Suprapubic skin (tissue), 4 donors: ENCODE data around the gene RASAL3. TPM values are rescaled to one million over a fixed set of nuclear protein-coding genes. Genes with fewer than 3 reads are reported as not detected.

Experiments
- DNase-seq, 2 donors: peaks; one replicate each; pipeline ENCODE4 v3.0.0-alpha.2; 2019; ENCODE audit warnings: low spot score in 2 of 2
- H3K27ac ChIP-seq: fragments of 200-600 bp; sonication (generic); one replicate; pipeline ENCODE4 v1.5.1; 2019
- H3K27me3 ChIP-seq: fragments of 200-600 bp; sonication (generic); one replicate; pipeline ENCODE4 v1.5.1; 2019
- H3K36me3 ChIP-seq: fragments of 200-600 bp; sonication (generic); one replicate; pipeline ENCODE4 v1.5.1; 2019
- H3K4me1 ChIP-seq: fragments of 200-600 bp; sonication (generic); one replicate; pipeline ENCODE4 v1.5.1; 2019
- H3K4me3 ChIP-seq: fragments of 200-600 bp; sonication (generic); one replicate; pipeline ENCODE4 v1.5.1; 2019; ENCODE audit warnings: mild to moderate bottlenecking
- H3K9me3 ChIP-seq: fragments of 200-600 bp; sonication (generic); one replicate; pipeline ENCODE4 v1.5.1; 2019
- CTCF ChIP-seq, 2 donors: fragments of 200-600 bp in 1 of 2; fragments of 450-650 bp in 1 of 2; sonication (generic) in 1 of 2; IDR thresholded peaks; one replicate each; pipeline ENCODE4 v1.5.1; 2016 to 2019; ENCODE audit warnings: antibody characterized with exemption in 2 of 2, mild to moderate bottlenecking in 1 of 2, moderate library complexity in 1 of 2
- EP300 ChIP-seq: sonication (generic); formaldehyde crosslinking; IDR thresholded peaks from one replicate; pipeline ENCODE4 v1.6.1; 2017; ENCODE audit warnings: antibody characterized with exemption
- POLR2A ChIP-seq, 2 donors: fragments of 450-650 bp; IDR thresholded peaks; one replicate each; pipeline ENCODE4 v1.6.1; 2017; ENCODE audit warnings: antibody characterized with exemption in 2 of 2, mild to moderate bottlenecking in 2 of 2, moderate library complexity in 2 of 2
- POLR2AphosphoS5 ChIP-seq, 3 donors: sonication (generic); formaldehyde crosslinking; IDR thresholded peaks; one replicate each; pipeline ENCODE4 v1.6.1; 2017; ENCODE audit warnings: antibody characterized with exemption in 3 of 3
- WGBS: methylation state at CpG from one replicate; pipeline ENCODE4 v1.1.5; 2018; 5-methylcytosine and 5-hydroxymethylcytosine counted together
- total RNA-seq, 4 donors: library from RNA; depleted of rRNA; stranded (reverse); fragments of >200 nt; gene quantifications; one replicate each; pipeline ENCODE4 v1.1.0, GENCODE V29; 2016

The RASAL3 gene
- total RNA-seq, 4 donors from 2014 or later, result 0.70 to 2.4 (median 1.0) TPM

GRCh38 chr19:15469513-15470297 lies 5.4 kb upstream of the RASAL3 start:
- Histone ChIP-seq H3K4me3 (peak overlapping the region; percentile 34), H3K4me1 (peaks cover 11% of the 10 kb centered on the region), H3K27me3 (peaks cover 37% of the 10 kb centered on the region), H3K9me3 (no peaks in the 10 kb centered on the region), H3K27ac (no peak overlapping the region), H3K36me3 (no peaks in the 10 kb centered on the region)
- DNase-seq, result no peak
- 5% methylated on average over 30 of the region's 65 CpGs for WGBS
- TF ChIP-seq EP300 (no peak), POLR2A (IDR thresholded peaks at IDR 0.05) (no peak), CTCF (IDR thresholded peaks at IDR 0.05) (no peak), POLR2AphosphoS5 (IDR thresholded peaks at IDR 0.05) (no peak)

GRCh38 chr19:15468675-15469512 lies 4.5 kb upstream of the RASAL3 start:
- TF ChIP-seq CTCF (IDR thresholded peaks at IDR 0.05) (no peak), EP300 (no peak), POLR2AphosphoS5 (IDR thresholded peaks at IDR 0.05) (no peak)
- H3K9me3 ChIP-seq, result no peaks in the 10 kb centered on the region
- peaks cover 14% of the 10 kb centered on the region for H3K4me1 ChIP-seq
- peaks cover 45% of the 10 kb centered on the region for H3K27me3 ChIP-seq
- DNase-seq, result peak in 1 of 2 donors; percentile 40
- no peaks in the 10 kb centered on the region for H3K36me3 ChIP-seq
- peak overlapping the region; percentile 34 for H3K4me3 ChIP-seq
- WGBS, result 70% methylated on average over 12 of the region's 12 CpGs
- H3K27ac ChIP-seq, result no peak overlapping the region

- Histone ChIP-seq H3K9me3 (no peaks in the 10 kb centered on the region), H3K4me3 (no peak overlapping the region), H3K36me3 (no peaks in the 10 kb centered on the region), H3K27me3 (peaks cover 49% of the 10 kb centered on the region), H3K4me1 (peaks cover 14% of the 10 kb centered on the region), H3K27ac (no peak overlapping the region)
- DNase-seq, result no peak
- TF ChIP-seq CTCF (IDR thresholded peaks at IDR 0.05), result no peak
- no peak for TF ChIP-seq POLR2A (IDR thresholded peaks at IDR 0.05)
- TF ChIP-seq EP300, result no peak
- TF ChIP-seq POLR2AphosphoS5 (IDR thresholded peaks at IDR 0.05), result no peak
- WGBS, result 80% methylated on average over 6 of the region's 6 CpGs
Measured at GRCh38 chr19:15467734-15468214, 3.4 kb upstream of the RASAL3 start.

- peaks cover 49% of the 10 kb centered on the region for H3K27me3 ChIP-seq
- H3K36me3 ChIP-seq, result no peaks in the 10 kb centered on the region
- no peaks in the 10 kb centered on the region for H3K9me3 ChIP-seq
- no peak for DNase-seq
- no peak for TF ChIP-seq CTCF (IDR thresholded peaks at IDR 0.05)
- no peak for TF ChIP-seq POLR2A (IDR thresholded peaks at IDR 0.05)
- no peak for TF ChIP-seq POLR2AphosphoS5 (IDR thresholded peaks at IDR 0.05)
- TF ChIP-seq EP300, result no peak
- 47% methylated on average over 8 of the region's 8 CpGs for WGBS
- H3K27ac ChIP-seq, result no peak overlapping the region
- no peak overlapping the region for H3K4me3 ChIP-seq
- peaks cover 14% of the 10 kb centered on the region for H3K4me1 ChIP-seq
Measured at GRCh38 chr19:15466851-15467733, 2.7 kb upstream of the RASAL3 start.
